Right hindlimb (tissue), 1 donor: Measurements from ENCODE around the gene GADD45A.
"Not testable (repeated sequence)": the region's sequence is repeated elsewhere in the genome, so short reads cannot be mapped to it uniquely, and the experiment has no call there.

Source experiments
- DNase-seq: peaks from one replicate; pipeline ENCODE4 v3.0.0-alpha.2; 2018

Gene GADD45A

GRCh38 chr1:67685067-67685557 is at the start of gene GADD45A:
GADD45A (plus strand) TSS chr1:67685201; CDS start chr1:67685495, 294 bp downstream.
- DNase-seq: peak; percentile 99

GRCh38 chr1:67636146-67636545 is 48.9 kb upstream of the GADD45A start:
- no peak for DNase-seq

- no peak for DNase-seq
Measured at GRCh38 chr1:67639361-67639760, 45.6 kb upstream of the GADD45A start.

GRCh38 chr1:67642629-67643028 is 42.4 kb upstream of the GADD45A start:
- DNase-seq: peak; percentile 45

- no peak for DNase-seq
Measured at GRCh38 chr1:67644566-67644965, 40.4 kb upstream of the GADD45A start.

GRCh38 chr1:67645495-67646144 is 39.4 kb upstream of the GADD45A start:
- peak; percentile 31 for DNase-seq

GRCh38 chr1:67646145-67647035 is 38.6 kb upstream of the GADD45A start:
- DNase-seq: no peak

GRCh38 chr1:67647036-67647798 is 37.8 kb upstream of the GADD45A start:
- no peak for DNase-seq

GRCh38 chr1:67647814-67648358 is 37.1 kb upstream of the GADD45A start:
- no peak for DNase-seq

- no peak for DNase-seq
Measured at GRCh38 chr1:67648582-67649326, 36.2 kb upstream of the GADD45A start.

GRCh38 chr1:67650061-67650460 is 34.9 kb upstream of the GADD45A start:
- no peak for DNase-seq

GRCh38 chr1:67651031-67651430 is 34.0 kb upstream of the GADD45A start:
- DNase-seq: no peak

- no peak for DNase-seq
Measured at GRCh38 chr1:67652800-67653199, 32.2 kb upstream of the GADD45A start.

GRCh38 chr1:67653304-67653703 is 31.7 kb upstream of the GADD45A start:
- no peak for DNase-seq

GRCh38 chr1:67655581-67655980 is 29.4 kb upstream of the GADD45A start:
- no peak for DNase-seq

- not testable (repeated sequence) for DNase-seq
Measured at GRCh38 chr1:67657152-67657551, 27.8 kb upstream of the GADD45A start.

- DNase-seq: no peak
Measured at GRCh38 chr1:67659229-67659628, 25.8 kb upstream of the GADD45A start.

GRCh38 chr1:67662884-67663283 is 22.1 kb upstream of the GADD45A start:
- DNase-seq: no peak

- DNase-seq: no peak
Measured at GRCh38 chr1:67664048-67664447, 21.0 kb upstream of the GADD45A start.

GRCh38 chr1:67665307-67665706 is 19.7 kb upstream of the GADD45A start:
- DNase-seq: not testable (repeated sequence)

- no peak for DNase-seq
Measured at GRCh38 chr1:67666636-67667035, 18.4 kb upstream of the GADD45A start.

GRCh38 chr1:67668660-67669059 is 16.3 kb upstream of the GADD45A start:
- DNase-seq: no peak
